Liver (tissue), 3 donors: ENCODE data around the gene CSNK1E.

Source experiments
- EGR1 ChIP-seq, 2 donors: IDR thresholded peaks; 2 replicates each; pipeline ENCODE4 v1.6.1; 2016 to 2018; ENCODE audit warnings: antibody characterized with exemption in 2 of 2, low read depth in 2 of 2
- FOXA1 ChIP-seq: IDR thresholded peaks from 2 replicates; pipeline ENCODE4 v1.6.1; 2016; ENCODE audit warnings: antibody characterized with exemption
- GABPA ChIP-seq, 2 donors: IDR thresholded peaks in 1 of 2; conservative IDR thresholded peaks in 1 of 2; 2 replicates each; pipeline ENCODE4 v1.6.1; 2016; ENCODE audit warnings: antibody characterized with exemption in 2 of 2, mild to moderate bottlenecking in 1 of 2, moderate library complexity in 1 of 2
- JUND ChIP-seq, 2 donors: IDR thresholded peaks; 2 replicates each; pipeline ENCODE4 v1.6.1; 2016; ENCODE audit warnings: antibody characterized with exemption in 2 of 2
- RAD21 ChIP-seq, 2 donors: IDR thresholded peaks; 2 replicates each; pipeline ENCODE4 v1.6.1; 2016; ENCODE audit warnings: antibody characterized with exemption in 2 of 2, mild to moderate bottlenecking in 2 of 2
- REST ChIP-seq: IDR thresholded peaks from 2 replicates; pipeline ENCODE4 v1.6.1; 2016; ENCODE audit warnings: antibody characterized with exemption, mild to moderate bottlenecking
- SP1 ChIP-seq: IDR thresholded peaks from 2 replicates; pipeline ENCODE4 v1.6.1; 2018; ENCODE audit warnings: antibody characterized with exemption, mild to moderate bottlenecking
- TAF1 ChIP-seq: conservative IDR thresholded peaks from 2 replicates; pipeline ENCODE4 v1.6.1; 2016; ENCODE audit warnings: antibody characterized with exemption, mild to moderate bottlenecking
- YY1 ChIP-seq: IDR thresholded peaks from 2 replicates; pipeline ENCODE4 v1.6.1; 2016; ENCODE audit warnings: antibody characterized with exemption, mild to moderate bottlenecking
- TF ChIP-seq, protein P1 (sequence below): fragments of 150-350 bp; IDR thresholded peaks from 2 replicates; pipeline ENCODE4 v1.5.1; 2017; ENCODE audit warnings: improper control_type of control experiment, low read depth, low read length; ENCODE audit not compliant: missing input control
- TF ChIP-seq, protein P2 (sequence below): IDR thresholded peaks from 2 replicates; pipeline ENCODE4 v1.6.1; 2016; ENCODE audit warnings: antibody characterized with exemption
- TF ChIP-seq, protein P3 (sequence below): IDR thresholded peaks from 2 replicates; pipeline ENCODE4 v1.6.1; 2016; ENCODE audit warnings: antibody characterized with exemption
- donor health status: healthy.
- donor health status: healthy.

- TF ChIP-seq, protein P1, sequence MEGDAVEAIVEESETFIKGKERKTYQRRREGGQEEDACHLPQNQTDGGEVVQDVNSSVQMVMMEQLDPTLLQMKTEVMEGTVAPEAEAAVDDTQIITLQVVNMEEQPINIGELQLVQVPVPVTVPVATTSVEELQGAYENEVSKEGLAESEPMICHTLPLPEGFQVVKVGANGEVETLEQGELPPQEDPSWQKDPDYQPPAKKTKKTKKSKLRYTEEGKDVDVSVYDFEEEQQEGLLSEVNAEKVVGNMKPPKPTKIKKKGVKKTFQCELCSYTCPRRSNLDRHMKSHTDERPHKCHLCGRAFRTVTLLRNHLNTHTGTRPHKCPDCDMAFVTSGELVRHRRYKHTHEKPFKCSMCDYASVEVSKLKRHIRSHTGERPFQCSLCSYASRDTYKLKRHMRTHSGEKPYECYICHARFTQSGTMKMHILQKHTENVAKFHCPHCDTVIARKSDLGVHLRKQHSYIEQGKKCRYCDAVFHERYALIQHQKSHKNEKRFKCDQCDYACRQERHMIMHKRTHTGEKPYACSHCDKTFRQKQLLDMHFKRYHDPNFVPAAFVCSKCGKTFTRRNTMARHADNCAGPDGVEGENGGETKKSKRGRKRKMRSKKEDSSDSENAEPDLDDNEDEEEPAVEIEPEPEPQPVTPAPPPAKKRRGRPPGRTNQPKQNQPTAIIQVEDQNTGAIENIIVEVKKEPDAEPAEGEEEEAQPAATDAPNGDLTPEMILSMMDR: no peak
- no peak for TF ChIP-seq REST
- TF ChIP-seq, protein P2, sequence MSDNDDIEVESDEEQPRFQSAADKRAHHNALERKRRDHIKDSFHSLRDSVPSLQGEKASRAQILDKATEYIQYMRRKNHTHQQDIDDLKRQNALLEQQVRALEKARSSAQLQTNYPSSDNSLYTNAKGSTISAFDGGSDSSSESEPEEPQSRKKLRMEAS: no peak
- no peak for TF ChIP-seq JUND (IDR thresholded peaks at IDR 0.05)
- TF ChIP-seq, protein P3, sequence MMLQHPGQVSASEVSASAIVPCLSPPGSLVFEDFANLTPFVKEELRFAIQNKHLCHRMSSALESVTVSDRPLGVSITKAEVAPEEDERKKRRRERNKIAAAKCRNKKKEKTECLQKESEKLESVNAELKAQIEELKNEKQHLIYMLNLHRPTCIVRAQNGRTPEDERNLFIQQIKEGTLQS: no peak
- TF ChIP-seq RAD21 (IDR thresholded peaks at IDR 0.05): no peak
- no peak for TF ChIP-seq SP1
- no peak for TF ChIP-seq TAF1
- no peak for TF ChIP-seq GABPA (IDR thresholded peaks at IDR 0.05 in 1 of 2, conservative IDR thresholded peaks at IDR 0.05 in 1 of 2)
- TF ChIP-seq YY1: no peak
- no peak for TF ChIP-seq FOXA1
- no peak for TF ChIP-seq EGR1 (IDR thresholded peaks at IDR 0.05; ENCODE audit: low read depth in 2 of 2)
These were observed 690 bp downstream of the CSNK1E start for GRCh38 chr22:38316364-38317121.
